ENCODE results near the gene ADD2. TPM values are rescaled to one million over a fixed set of nuclear protein-coding genes. Genes with fewer than 3 reads are reported as not detected.

Gene ADD2
- total RNA-seq, 1 donor from 2014 or later, result 3.4 TPM

- H3K36me3 ChIP-seq, result no peaks in the 10 kb centered on the region
- DNase-seq (ENCODE audit: extremely low spot score in 2 of 2), result no peak
- peaks cover 3% of the 10 kb centered on the region for H3K27me3 ChIP-seq
- no peaks in the 10 kb centered on the region for H3K9me3 ChIP-seq
- peaks cover 14% of the 10 kb centered on the region for H3K4me1 ChIP-seq
- H3K27ac ChIP-seq, result no peak overlapping the region
- intact Hi-C loops (cut with DNase I), result no loop called here
- H3K4me3 ChIP-seq, result no peak overlapping the region
- TF ChIP-seq POLR2AphosphoS5 (IDR thresholded peaks at IDR 0.05; ENCODE audit: insufficient read depth in 1 of 2, low read depth in 1 of 2), result no peak
- no peak for TF ChIP-seq CTCF (IDR thresholded peaks at IDR 0.05)
- TF ChIP-seq POLR2A (IDR thresholded peaks at IDR 0.05), result no peak
These were observed 638 bp upstream of the ADD2 start for GRCh38 chr2:70768590-70769085.

DNA sequence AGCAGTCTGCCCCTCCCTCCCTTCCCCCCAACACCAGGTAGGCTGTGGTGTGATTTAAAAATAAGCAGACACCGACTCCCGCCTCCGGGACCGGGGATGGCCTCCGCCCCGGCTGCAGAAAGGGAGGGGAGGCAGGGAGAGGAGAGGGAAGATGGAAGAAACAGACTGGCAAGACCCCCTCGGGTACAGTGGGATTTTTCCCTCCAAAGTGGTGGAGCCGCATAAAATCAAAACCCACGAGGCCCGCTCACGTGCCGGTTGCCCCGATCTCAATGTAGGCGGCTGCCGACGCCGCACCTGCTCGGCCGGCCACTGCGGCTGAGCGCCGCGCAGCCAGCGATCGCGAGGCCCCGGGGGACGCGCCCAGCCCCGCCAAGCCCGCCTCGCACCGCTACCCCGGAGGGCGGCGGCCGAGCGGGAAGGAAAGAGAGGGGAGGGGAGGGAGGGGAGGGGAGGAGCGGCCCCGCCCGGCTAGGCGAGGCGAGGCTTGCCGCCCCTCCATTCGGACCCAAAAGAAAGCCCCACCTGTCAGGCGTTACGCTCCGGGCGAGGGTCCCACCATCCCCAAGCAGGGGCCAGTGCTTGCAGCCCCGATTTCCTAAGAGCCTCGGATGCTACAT is 811 bp downstream of the ADD2 start:
- TF ChIP-seq CTCF (IDR thresholded peaks at IDR 0.05) (no peak), POLR2AphosphoS5 (IDR thresholded peaks at IDR 0.05; ENCODE audit: insufficient read depth in 1 of 2, low read depth in 1 of 2) (no peak), POLR2A (IDR thresholded peaks at IDR 0.05) (no peak)
- intact Hi-C loops (cut with DNase I), result no loop called here
- H3K27me3 ChIP-seq, result peaks cover 3% of the 10 kb centered on the region
- no peaks in the 10 kb centered on the region for H3K36me3 ChIP-seq
- peaks cover 14% of the 10 kb centered on the region for H3K4me1 ChIP-seq
- DNase-seq (ENCODE audit: extremely low spot score in 2 of 2), result no peak
- H3K4me3 ChIP-seq, result peak overlapping the region; percentile 42 to 49
- no peaks in the 10 kb centered on the region for H3K9me3 ChIP-seq
- H3K27ac ChIP-seq, result no peak overlapping the region

DNA sequence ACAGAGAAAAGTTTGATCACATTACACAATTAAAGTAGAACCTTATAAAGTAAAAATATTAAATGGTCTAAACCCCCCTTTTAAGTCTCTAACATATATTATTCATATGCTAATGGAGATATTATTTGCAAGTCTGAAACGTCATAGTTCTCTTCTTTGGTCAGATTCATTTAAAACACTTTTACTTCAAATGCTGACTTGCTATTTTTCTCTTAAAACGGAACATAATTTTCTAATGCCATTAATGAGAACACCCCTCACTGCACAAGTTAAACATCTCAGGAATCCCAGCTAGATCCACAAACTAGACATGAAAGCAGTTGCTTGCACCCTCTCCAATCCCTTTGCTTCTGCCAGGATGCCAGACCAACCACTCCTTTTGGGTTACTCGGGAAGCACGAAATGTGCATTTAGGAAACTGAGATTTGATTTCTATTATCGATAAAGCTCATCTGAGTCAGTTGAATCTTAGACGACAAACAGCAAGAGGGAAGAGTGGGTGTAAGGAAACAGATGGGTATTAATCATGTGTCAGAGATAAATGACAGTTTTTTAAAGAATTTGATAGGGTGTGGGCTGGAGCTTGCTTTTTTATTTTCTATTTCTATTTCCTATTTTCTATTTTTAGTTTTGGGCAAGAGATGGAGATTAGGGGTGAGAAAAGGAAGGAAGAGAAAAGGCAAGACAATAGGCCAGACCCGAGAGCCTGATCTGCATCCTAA is 1.5 kb downstream of the ADD2 start:
- TF ChIP-seq POLR2AphosphoS5 (IDR thresholded peaks at IDR 0.05; ENCODE audit: insufficient read depth in 1 of 2, low read depth in 1 of 2) (no peak), CTCF (IDR thresholded peaks at IDR 0.05) (no peak), POLR2A (IDR thresholded peaks at IDR 0.05) (no peak)
- no peaks in the 10 kb centered on the region for H3K9me3 ChIP-seq
- H3K36me3 ChIP-seq, result no peaks in the 10 kb centered on the region
- H3K27ac ChIP-seq, result no peak overlapping the region
- H3K4me3 ChIP-seq, result peak overlapping the region; percentile 42 to 49
- H3K27me3 ChIP-seq, result peaks cover 3% of the 10 kb centered on the region
- no peak for DNase-seq (ENCODE audit: extremely low spot score in 2 of 2)
- intact Hi-C loops (cut with DNase I), result no loop called here
- H3K4me1 ChIP-seq, result peaks cover 14% of the 10 kb centered on the region

DNA sequence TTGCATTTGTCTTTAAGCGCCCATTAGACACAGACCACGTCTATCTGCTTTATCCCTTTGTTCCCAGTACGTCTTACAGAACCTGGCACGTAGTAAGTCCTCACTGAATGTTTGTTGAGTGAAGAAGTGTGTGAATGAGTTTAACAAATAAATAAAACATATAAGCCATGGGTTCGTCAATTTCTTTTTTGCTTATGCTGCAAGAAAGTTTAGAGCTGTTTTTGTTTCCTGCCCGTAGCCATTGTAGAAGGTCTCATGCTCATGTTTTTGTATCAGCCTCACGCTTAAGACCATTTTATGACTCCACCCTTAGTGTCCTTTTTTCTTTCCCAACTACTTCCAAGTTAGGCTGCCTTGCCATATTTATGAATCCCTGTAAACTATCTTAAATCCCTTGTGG is 2.5 kb downstream of the ADD2 start:
- TF ChIP-seq POLR2A (IDR thresholded peaks at IDR 0.05) (no peak), CTCF (IDR thresholded peaks at IDR 0.05) (no peak), POLR2AphosphoS5 (IDR thresholded peaks at IDR 0.05; ENCODE audit: insufficient read depth in 1 of 2, low read depth in 1 of 2) (no peak)

DNA sequence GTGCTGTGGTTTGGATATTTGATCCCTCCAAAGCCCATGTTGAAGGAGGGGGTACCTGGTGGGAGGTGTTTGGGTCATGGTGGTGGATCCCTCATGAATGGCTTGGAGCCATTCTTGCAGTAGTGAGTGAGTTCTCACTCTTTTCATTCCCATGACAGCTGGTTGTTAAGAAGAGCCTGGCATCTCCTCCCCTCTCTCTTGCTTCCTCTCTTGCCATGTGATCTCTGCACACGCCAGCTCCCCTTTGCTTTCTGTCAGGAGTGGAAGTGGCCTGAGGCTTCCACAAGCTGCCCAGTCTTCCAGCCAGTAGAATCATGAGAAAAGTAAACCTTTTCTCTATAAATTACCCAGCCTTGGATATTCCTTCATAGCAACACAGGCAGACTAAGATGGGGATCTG is 8.6 kb downstream of the ADD2 start:
- Histone ChIP-seq H3K9me3 (no peaks in the 10 kb centered on the region), H3K4me1 (no peaks in the 10 kb centered on the region), H3K27me3 (no peaks in the 10 kb centered on the region), H3K4me3 (no peak overlapping the region), H3K36me3 (no peaks in the 10 kb centered on the region), H3K27ac (no peak overlapping the region)
- no peak for TF ChIP-seq POLR2A (IDR thresholded peaks at IDR 0.05)
- TF ChIP-seq POLR2AphosphoS5 (IDR thresholded peaks at IDR 0.05; ENCODE audit: insufficient read depth in 1 of 2, low read depth in 1 of 2), result no peak
- TF ChIP-seq CTCF (IDR thresholded peaks at IDR 0.05), result no peak
- no peak for DNase-seq (ENCODE audit: extremely low spot score in 2 of 2)
- intact Hi-C loops (cut with DNase I), result no loop called here

More for the DNA sequence above, 2.5 kb downstream of the ADD2 start:
- H3K27me3 ChIP-seq, result peaks cover 3% of the 10 kb centered on the region
- H3K4me1 ChIP-seq, result peaks cover 14% of the 10 kb centered on the region
- no peaks in the 10 kb centered on the region for H3K36me3 ChIP-seq
- no peak overlapping the region for H3K4me3 ChIP-seq
- no peaks in the 10 kb centered on the region for H3K9me3 ChIP-seq
- DNase-seq (ENCODE audit: extremely low spot score in 2 of 2), result no peak
- no peak overlapping the region for H3K27ac ChIP-seq
- intact Hi-C loops (cut with DNase I), result no loop called here
